HCT116 (cell line): Measurements from ENCODE around the gene CTDNEP1. TPM values are rescaled to one million over a fixed set of nuclear protein-coding genes. Genes with fewer than 3 reads are reported as not detected.

Source experiments
- ATAC-seq: fragments of 200-7000 bp; cut with Tn5 transposase; 2 replicates; pipeline ENCODE4 v1.9.1; 2020; ENCODE audit warnings: mild to moderate bottlenecking, moderate library complexity
- BruUV-seq: library from RNA; stranded (reverse); fragments of 400-500 nt; replicated peaks from 2 replicates; lab custom pipeline; 2021; lab: Mats Ljungman, UMichigan
- CTCF ChIA-PET: fragments of 300-600 bp; sonication (Branson Sonifier 250); formaldehyde crosslinking; loops from one replicate; lab custom pipeline; 2021; ENCODE audit warnings: antibody characterized with exemption; lab: Charles Lee
- POLR2A ChIA-PET: fragments of 300-600, 350-600 bp; sonication (Branson Sonifier 250); formaldehyde crosslinking; loops from one replicate; lab custom pipeline; 2021; ENCODE audit warnings: antibody characterized with exemption; lab: Charles Lee
- RAD21 ChIA-PET, 2 experiments: fragments of 300-600 bp; sonication (Branson Sonifier 250); formaldehyde crosslinking; loops; one replicate each; lab custom pipeline; 2023; ENCODE audit warnings: low total read pairs in 2 of 2; ENCODE audit not compliant: uncharacterized antibody in 2 of 2, unreplicated experiment in 2 of 2, low non-redundant PET in 1 of 2; lab: Charles Lee
- DNase-seq: peaks from one replicate; pipeline ENCODE4 v3.0.0-alpha.2; 2010; ENCODE audit warnings: low read depth, low spot score
- H2AFZ ChIP-seq: fragments of 200-600 bp; shearing (Covaris generic), sonication (generic); 2 replicates; pipeline ENCODE4 v1.6.1; 2017; ENCODE audit warnings: low read depth, mixed run types, mixed read lengths, antibody characterized with exemption, low read length; ENCODE audit not compliant: poor library complexity, severe bottlenecking
- H3K27ac ChIP-seq: 2 replicates; pipeline ENCODE4 v1.5.1; 2012; ENCODE audit warnings: low read depth, low read length
- H3K27me3 ChIP-seq: fragments of 200-600 bp; sonication (generic); 2 replicates; pipeline ENCODE4 v1.6.1; 2016; ENCODE audit warnings: mixed run types, low read length, mixed read lengths; ENCODE audit not compliant: insufficient read depth
- H3K36me3 ChIP-seq, 2 experiments: fragments of 200-500 bp in 1 of 2; fragments of 200-600 bp in 1 of 2; sonication (Bioruptor generic) in 1 of 2; sonication (generic) in 1 of 2; 2 replicates each; pipeline versions ENCODE4 v1.5.1 to v1.6.1; 2014 to 2016; ENCODE audit warnings: low read length in 2 of 2, inconsistent platforms in 1 of 2, mixed read lengths in 1 of 2, mixed run types in 1 of 2; ENCODE audit not compliant: insufficient read depth in 2 of 2, control insufficient read depth in 1 of 2
- H3K4me1 ChIP-seq, 2 experiments: fragments of 200-600 bp in 1 of 2; sonication (generic) in 1 of 2; 2 replicates each; pipeline versions ENCODE4 v1.5.1 to v1.6.1; 2012 to 2017; ENCODE audit warnings: low read length in 2 of 2, inconsistent platforms in 1 of 2, mild to moderate bottlenecking in 1 of 2, mixed read lengths in 1 of 2, mixed run types in 1 of 2, moderate library complexity in 1 of 2; ENCODE audit not compliant: insufficient read depth in 2 of 2, control insufficient read depth in 1 of 2
- H3K4me2 ChIP-seq: fragments of 200-600 bp; sonication (generic); 2 replicates; pipeline ENCODE4 v1.6.1; 2017; ENCODE audit warnings: mixed run types, low read length, mixed read lengths
- H3K4me3 ChIP-seq, 2 experiments: fragments of 200-600 bp in 1 of 2; sonication (generic) in 1 of 2; replicated peaks in 1 of 2; 2 replicates each; pipeline ENCODE4 v1.5.1; 2011 to 2016; ENCODE audit warnings: low read length in 2 of 2, control low read depth in 1 of 2, low read depth in 1 of 2, mild to moderate bottlenecking in 1 of 2, mixed read lengths in 1 of 2, mixed run types in 1 of 2
- H3K79me2 ChIP-seq: fragments of 200-600 bp; sonication (generic); 2 replicates; pipeline ENCODE4 v1.6.1; 2017; ENCODE audit warnings: mild to moderate bottlenecking, mixed run types, low read length, moderate library complexity, mixed read lengths; ENCODE audit not compliant: insufficient read depth
- H3K9ac ChIP-seq: fragments of 200-600 bp; sonication (generic); 2 replicates; pipeline ENCODE4 v1.6.1; 2016; ENCODE audit warnings: low read length, mixed read lengths
- H3K9me2 ChIP-seq: fragments of 200-600 bp; sonication (generic), shearing (Covaris generic); 2 replicates; pipeline ENCODE4 v1.6.1; 2017; ENCODE audit warnings: mixed run types, mild to moderate bottlenecking, moderate library complexity; ENCODE audit not compliant: insufficient read depth
- H3K9me3 ChIP-seq, 2 experiments: fragments of 200-500 bp in 1 of 2; fragments of 200-600 bp in 1 of 2; sonication (Bioruptor generic) in 1 of 2; sonication (generic) in 1 of 2; 2 replicates each; pipeline ENCODE4 v1.6.1; 2014 to 2017; ENCODE audit warnings: low read length in 2 of 2, mixed read lengths in 2 of 2, inconsistent platforms in 1 of 2, low read depth in 1 of 2, mild to moderate bottlenecking in 1 of 2, mixed run types in 1 of 2, moderate library complexity in 1 of 2; ENCODE audit not compliant: control insufficient read depth in 1 of 2, insufficient read depth in 1 of 2
- H4K20me1 ChIP-seq: fragments of 200-600 bp; sonication (generic), shearing (Covaris generic); 2 replicates; pipeline ENCODE4 v1.6.1; 2017; ENCODE audit warnings: mixed run types, mild to moderate bottlenecking, moderate library complexity; ENCODE audit not compliant: insufficient read depth
- CBX3 ChIP-seq: IDR thresholded peaks from 2 replicates; pipeline ENCODE4 v1.6.1; 2012; ENCODE audit warnings: low read depth
- CTCF ChIP-seq, 3 experiments: fragments of 200-600 bp in 1 of 3; sonication (generic) in 1 of 3; IDR thresholded peaks in 2 of 3; conservative IDR thresholded peaks in 1 of 3; 2 replicates each; pipeline ENCODE4 v1.5.1; 2012 to 2017; ENCODE audit warnings: low read depth in 2 of 3, low read length in 2 of 3, antibody characterized with exemption in 1 of 3, borderline replicate concordance in 1 of 3, control low read depth in 1 of 3, mild to moderate bottlenecking in 1 of 3, mixed read lengths in 1 of 3, mixed run types in 1 of 3, moderate library complexity in 1 of 3; ENCODE audit not compliant: insufficient read depth in 1 of 3
- ELF1 ChIP-seq: IDR thresholded peaks from 2 replicates; pipeline ENCODE4 v1.6.1; 2012; ENCODE audit warnings: low read depth, borderline replicate concordance
- EZH2phosphoT487 ChIP-seq: fragments of 200-600 bp; IDR thresholded peaks from 2 replicates; pipeline ENCODE4 v1.6.1; 2018; ENCODE audit warnings: antibody characterized with exemption, borderline replicate concordance
- JUND ChIP-seq: IDR thresholded peaks from 2 replicates; pipeline ENCODE4 v1.6.1; 2012
- SIN3A ChIP-seq: IDR thresholded peaks from 2 replicates; pipeline ENCODE4 v1.6.1; 2012; ENCODE audit warnings: low read depth
- SP1 ChIP-seq: IDR thresholded peaks from 2 replicates; pipeline ENCODE4 v1.6.1; 2012; ENCODE audit warnings: low read depth
- SRF ChIP-seq: IDR thresholded peaks from 2 replicates; pipeline ENCODE4 v1.6.1; 2012; ENCODE audit warnings: low read depth
- ZBTB33 ChIP-seq: IDR thresholded peaks from 2 replicates; pipeline ENCODE4 v1.6.1; 2011; ENCODE audit warnings: mild to moderate bottlenecking, low read length, moderate library complexity; ENCODE audit not compliant: insufficient replicate concordance; ENCODE audit errors: extremely low read depth
- ZFX ChIP-seq: fragments of 450-650 bp; IDR thresholded peaks from 2 replicates; pipeline ENCODE4 v1.6.1; 2017
- intact Hi-C: fragments of 100-400 bp; cut with micrococcal nuclease; formaldehyde crosslinking; loops from 2 replicates; pipeline ENCODE4 v1.10.0; 2022
- total RNA-seq: library from RNA; stranded (reverse); gene quantifications from one replicate; pipeline ENCODE4 v1.2.1, GENCODE V29; 2021; ENCODE audit not compliant: unreplicated experiment

The CTDNEP1 gene
- total RNA-seq, 1 experiment from 2014 or later: 143 TPM

- H2AFZ ChIP-seq: no peak overlapping the region
- peak overlapping the region; percentile 99 for H3K9ac ChIP-seq
- intact Hi-C loops: loop anchor here (5.0 kb wide), 1 partner anchor 56 kb away; the partner anchor contains the start of gene EIF5A
- ChIA-PET RAD21 (no interaction called here), POLR2A (interaction anchor here (1.0 to 2.0 kb wide), 3 partner anchors 9 to 17 kb away, joined by 3 to 7 read pairs (median 5); partner anchors contain the start of genes DVL2 and GABARAP), CTCF (interaction anchor here (0.6 to 1.0 kb wide), 3 partner anchors 9 to 205 kb away, joined by 3 to 5 read pairs (median 4); partner anchors contain the start of gene GABARAP)
- H3K4me3 ChIP-seq: peak overlapping the region; percentile 82 to 99
- no TSS peak for BruUV-seq
- H3K9me2 ChIP-seq: no peaks in the 10 kb centered on the region
- H3K4me1 ChIP-seq: peaks cover 13 to 25% of the 10 kb centered on the region in 2 experiments
- peak; percentile 4 for ATAC-seq
- H3K79me2 ChIP-seq: peaks cover 79% of the 10 kb centered on the region
- no peaks in the 10 kb centered on the region for H3K9me3 ChIP-seq
- no peak for DNase-seq
- H3K36me3 ChIP-seq: peaks cover 13 to 15% of the 10 kb centered on the region in 2 experiments; a peak in 3 of 4 replicates
- no peaks in the 10 kb centered on the region for H3K27me3 ChIP-seq
- H3K27ac ChIP-seq: peak overlapping the region; percentile 84
- H4K20me1 ChIP-seq: no peaks in the 10 kb centered on the region
- TF ChIP-seq CTCF (IDR thresholded peaks at IDR 0.05 in 2 of 3, conservative IDR thresholded peaks at IDR 0.05 in 1 of 3; ENCODE audit: borderline replicate concordance in 1 of 3, insufficient read depth in 1 of 3, low read depth in 2 of 3, low read length in 2 of 3): no peak
- TF ChIP-seq ZFX: peak; percentile 43
- peak overlapping the region; percentile 89 for H3K4me2 ChIP-seq
These were observed 573 bp downstream of the CTDNEP1 start for GRCh38 chr17:7250695-7251627.

GRCh38 chr17:7249830-7250229 lies 1.7 kb downstream of the CTDNEP1 start:
- no TSS peak for BruUV-seq
- CTCF ChIA-PET: no interaction called here
- intact Hi-C loops: loop anchor here (5.0 kb wide), 1 partner anchor 57 kb away; the partner anchor contains the start of gene EIF5A
- TF ChIP-seq SRF (no peak), JUND (no peak), CBX3 (no peak), ELF1 (no peak), EZH2phosphoT487 (no peak), ZBTB33 (no peak), SP1 (no peak), CTCF (IDR thresholded peaks at IDR 0.05 in 2 of 3, conservative IDR thresholded peaks at IDR 0.05 in 1 of 3; ENCODE audit: borderline replicate concordance in 1 of 3, insufficient read depth in 1 of 3, low read depth in 2 of 3, low read length in 2 of 3) (no peak), SIN3A (no peak)

More at GRCh38 chr17:7249830-7250229, 1.7 kb downstream of the CTDNEP1 start:
- H3K27me3 ChIP-seq: no peaks in the 10 kb centered on the region
- peaks cover 80% of the 10 kb centered on the region for H3K79me2 ChIP-seq
- peak overlapping the region; percentile 99 for H3K9ac ChIP-seq
- no peaks in the 10 kb centered on the region for H3K9me3 ChIP-seq
- no peaks in the 10 kb centered on the region for H4K20me1 ChIP-seq
- ATAC-seq (no peak), DNase-seq (no peak)
- H3K4me1 ChIP-seq: peaks cover 13 to 25% of the 10 kb centered on the region in 2 experiments
- no peak overlapping the region for H2AFZ ChIP-seq
- H3K4me2 ChIP-seq: peak overlapping the region; percentile 89
- peak overlapping the region; percentile 84; the same call in 1 of the 2 replicates for H3K27ac ChIP-seq
- H3K4me3 ChIP-seq: peak overlapping the region; percentile 82 to 99
- ChIA-PET POLR2A (no interaction called here), RAD21 (no interaction called here)
- H3K36me3 ChIP-seq: peaks cover 16 to 17% of the 10 kb centered on the region in 2 experiments; a peak in 3 of 4 replicates
- no peaks in the 10 kb centered on the region for H3K9me2 ChIP-seq
